ENCODE data around the gene HMCN1.

DNA sequence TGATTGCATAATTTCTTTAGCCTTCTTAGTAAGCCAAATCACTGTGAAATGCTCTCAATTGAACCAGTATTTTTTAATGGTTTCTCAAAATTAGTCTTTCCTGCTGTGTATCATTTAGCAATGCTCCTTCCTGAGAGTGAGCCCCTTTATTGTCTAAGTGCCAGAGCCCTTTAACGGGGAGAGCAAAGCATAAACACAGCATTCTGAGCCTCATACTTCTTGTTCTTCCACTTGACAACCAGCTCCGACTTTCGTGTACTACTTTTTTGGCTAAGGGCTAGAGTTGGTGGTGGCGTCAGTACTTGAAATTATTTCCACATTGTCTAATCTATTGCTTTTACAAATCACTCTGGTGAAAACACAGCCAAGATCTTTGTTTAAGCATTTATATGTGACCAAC lies 341.8 kb downstream of the HMCN1 start:
- TF ChIP-seq, protein P1, sequence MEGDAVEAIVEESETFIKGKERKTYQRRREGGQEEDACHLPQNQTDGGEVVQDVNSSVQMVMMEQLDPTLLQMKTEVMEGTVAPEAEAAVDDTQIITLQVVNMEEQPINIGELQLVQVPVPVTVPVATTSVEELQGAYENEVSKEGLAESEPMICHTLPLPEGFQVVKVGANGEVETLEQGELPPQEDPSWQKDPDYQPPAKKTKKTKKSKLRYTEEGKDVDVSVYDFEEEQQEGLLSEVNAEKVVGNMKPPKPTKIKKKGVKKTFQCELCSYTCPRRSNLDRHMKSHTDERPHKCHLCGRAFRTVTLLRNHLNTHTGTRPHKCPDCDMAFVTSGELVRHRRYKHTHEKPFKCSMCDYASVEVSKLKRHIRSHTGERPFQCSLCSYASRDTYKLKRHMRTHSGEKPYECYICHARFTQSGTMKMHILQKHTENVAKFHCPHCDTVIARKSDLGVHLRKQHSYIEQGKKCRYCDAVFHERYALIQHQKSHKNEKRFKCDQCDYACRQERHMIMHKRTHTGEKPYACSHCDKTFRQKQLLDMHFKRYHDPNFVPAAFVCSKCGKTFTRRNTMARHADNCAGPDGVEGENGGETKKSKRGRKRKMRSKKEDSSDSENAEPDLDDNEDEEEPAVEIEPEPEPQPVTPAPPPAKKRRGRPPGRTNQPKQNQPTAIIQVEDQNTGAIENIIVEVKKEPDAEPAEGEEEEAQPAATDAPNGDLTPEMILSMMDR (IDR thresholded peaks at IDR 0.05), result no peak
- no peak for TF ChIP-seq POLR2A (IDR thresholded peaks at IDR 0.05)

Data from adrenal gland (tissue), 5 donors.